Activated naive CD8-positive, alpha-beta T cell treated with anti-CD3 and anti-CD28 coated beads for 36 hours (primary cell): ENCODE results near the gene FAM174B. TPM values are rescaled to one million over a fixed set of nuclear protein-coding genes. Genes with fewer than 3 reads are reported as not detected.

ENCODE experiments used
- DNase-seq: peaks from one replicate; pipeline ENCODE4 v3.0.0; 2021
- H3K27ac Mint-ChIP-seq: one replicate; pipeline ENCODE4 v1.8.0; 2022; ENCODE audit warnings: mild to moderate bottlenecking, moderate library complexity, mixed read lengths
- H3K27me3 Mint-ChIP-seq: one replicate; pipeline ENCODE4 v1.8.0; 2022; ENCODE audit warnings: mild to moderate bottlenecking, mixed read lengths
- H3K36me3 Mint-ChIP-seq: one replicate; pipeline ENCODE4 v1.8.0; 2021; ENCODE audit warnings: mild to moderate bottlenecking, mixed read lengths
- H3K4me1 Mint-ChIP-seq: one replicate; pipeline ENCODE4 v1.8.0; 2021; ENCODE audit warnings: mixed read lengths
- H3K4me3 Mint-ChIP-seq: one replicate; pipeline ENCODE4 v1.8.0; 2022; ENCODE audit warnings: mild to moderate bottlenecking, moderate library complexity, mixed read lengths
- H3K9me3 Mint-ChIP-seq: one replicate; pipeline ENCODE4 v1.8.0; 2022; ENCODE audit warnings: mixed read lengths
- total RNA-seq, 2 experiments: library from RNA; stranded (reverse); gene quantifications; one replicate each; pipeline ENCODE4 v1.2.3, GENCODE V29; 2021

Gene FAM174B
- 1 to 10 TPM; 5.7 to 6.4 TPM for total RNA-seq

DNA sequence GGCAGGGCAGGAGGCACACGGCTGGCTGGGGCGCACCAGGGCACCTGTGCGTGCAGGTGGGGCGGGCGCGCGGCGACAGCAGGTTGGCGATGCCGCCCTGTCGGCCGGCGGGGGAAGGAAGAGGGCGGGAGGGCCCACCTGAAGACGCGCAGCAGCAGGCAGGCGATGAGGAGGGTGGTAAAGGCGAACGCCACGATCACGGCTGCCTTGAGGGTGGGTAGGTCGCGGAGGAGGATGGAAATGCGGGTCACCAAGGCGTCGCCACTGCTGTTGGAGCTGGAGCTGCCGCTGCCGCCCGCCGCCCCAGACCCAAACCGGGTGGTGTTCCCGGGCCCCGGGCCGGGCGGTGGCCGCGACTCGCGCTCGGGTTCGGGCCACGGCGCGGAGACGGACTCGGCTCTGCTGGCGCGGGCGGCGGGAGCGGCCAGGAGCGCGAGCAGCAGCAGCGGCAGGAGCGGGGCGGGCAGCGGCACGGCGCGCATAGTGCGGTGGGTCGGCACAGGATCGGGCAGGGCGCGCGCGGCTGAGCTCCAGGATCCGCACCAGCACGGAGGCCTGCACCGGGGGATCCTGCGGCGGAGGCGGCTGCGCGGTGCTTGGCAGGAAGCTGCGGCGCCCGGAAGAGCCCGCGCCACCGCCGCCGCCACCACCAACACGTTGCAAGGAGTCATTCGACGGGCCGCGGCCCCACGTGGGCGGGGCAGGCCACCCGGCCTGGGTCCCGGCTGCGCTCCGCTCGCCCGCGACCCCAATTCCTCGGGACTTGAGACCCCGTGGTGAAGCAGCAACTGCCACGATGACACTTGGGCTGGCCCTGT, at the start of gene FAM174B:
Gene FAM174B, minus strand, starts transcription at position 598 of the 818 bp plus-strand sequence.
- H3K27ac Mint-ChIP-seq: no peak within 1 kb of the TSS
- DNase-seq: peak; percentile 55

DNA sequence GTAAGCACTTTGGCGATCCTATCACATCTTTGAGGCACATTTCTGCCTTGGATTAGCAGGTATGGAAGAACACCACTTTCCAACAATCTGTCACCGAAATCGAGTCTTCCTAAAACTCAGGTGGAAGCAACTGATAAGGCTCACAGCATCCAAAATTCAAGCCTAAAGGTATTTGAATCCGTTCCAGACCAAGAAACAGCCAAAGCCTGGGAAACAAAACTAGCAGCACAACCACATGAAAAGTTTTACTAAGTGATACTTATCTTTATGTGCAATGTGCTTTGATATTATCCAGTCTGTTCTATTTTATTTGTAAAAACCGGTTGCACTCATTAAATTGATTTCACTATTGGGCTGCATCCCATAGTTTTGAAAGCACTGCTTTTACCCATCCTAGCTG, 40.5 kb upstream of the FAM174B start:
- Mint-ChIP-seq H3K36me3 (no peaks in the 10 kb centered on the region), H3K4me1 (peaks cover 3% of the 10 kb centered on the region), H3K4me3 (no peak overlapping the region), H3K9me3 (peaks cover 5% of the 10 kb centered on the region), H3K27ac (no peak overlapping the region), H3K27me3 (no peaks in the 10 kb centered on the region)
- DNase-seq: no peak

More for the DNA sequence above, at the start of gene FAM174B:
- Mint-ChIP-seq H3K9me3 (peaks cover 2% of the 10 kb centered on the region), H3K27me3 (peaks cover 20% of the 10 kb centered on the region), H3K36me3 (peaks cover 5% of the 10 kb centered on the region), H3K4me3 (peak within 1 kb of the TSS; percentile 81), H3K4me1 (peaks cover 6% of the 10 kb centered on the region)

DNA sequence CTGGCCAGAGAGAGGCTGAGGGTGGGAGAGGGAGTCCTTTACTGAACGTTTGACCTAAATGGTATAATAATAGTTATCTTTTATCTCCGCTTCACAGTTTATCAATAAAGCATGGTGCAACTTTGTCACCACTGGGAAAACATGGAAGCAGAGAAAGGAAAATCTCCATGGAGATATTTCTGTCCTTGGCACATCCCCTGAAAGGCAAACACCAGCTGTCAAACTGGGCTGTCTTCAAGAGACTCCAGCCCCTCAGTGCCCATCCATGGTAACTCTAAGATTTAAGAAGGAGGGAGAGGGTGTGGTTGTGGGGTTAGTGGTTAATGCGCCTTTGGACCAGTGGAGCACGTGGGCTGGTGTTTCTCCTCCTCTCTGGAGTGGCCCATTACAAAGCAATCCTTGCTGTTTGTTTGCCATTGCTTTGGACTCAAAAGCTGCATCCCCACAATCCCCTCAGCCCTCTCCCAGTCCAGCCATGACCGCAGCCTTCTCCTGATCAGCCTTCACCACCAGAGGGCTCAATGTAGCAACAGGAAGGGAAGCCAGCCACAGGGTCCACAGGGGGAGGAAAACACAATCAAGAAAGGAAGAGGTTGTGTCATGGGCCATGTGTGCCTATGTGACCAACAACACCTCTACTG, 38.2 kb upstream of the FAM174B start:
- Mint-ChIP-seq H3K4me1 (peaks cover 3% of the 10 kb centered on the region), H3K36me3 (peaks cover 4% of the 10 kb centered on the region), H3K27ac (no peak overlapping the region), H3K9me3 (peaks cover 9% of the 10 kb centered on the region), H3K4me3 (no peak overlapping the region), H3K27me3 (no peaks in the 10 kb centered on the region)
- DNase-seq: no peak

DNA sequence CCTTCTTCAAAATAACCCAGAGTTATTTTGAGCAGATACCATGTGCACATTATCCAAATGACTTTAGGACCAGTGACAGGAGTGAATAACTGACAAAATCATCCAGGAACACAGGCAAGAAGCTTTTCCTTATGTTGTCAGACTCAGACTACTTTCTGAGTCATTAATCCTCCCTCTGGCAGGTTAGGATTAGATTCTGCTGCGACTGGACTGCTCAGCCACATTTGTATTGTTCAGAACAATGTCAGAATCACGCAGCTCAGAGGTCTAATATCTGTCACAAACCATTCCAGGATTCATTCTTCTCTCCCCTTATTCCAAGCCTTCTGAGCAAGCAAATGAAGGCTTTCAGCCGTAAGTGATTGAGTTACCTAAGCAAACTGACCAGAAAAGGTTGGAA, 34.8 kb upstream of the FAM174B start:
- Mint-ChIP-seq H3K36me3 (peaks cover 6% of the 10 kb centered on the region), H3K9me3 (peaks cover 13% of the 10 kb centered on the region), H3K4me1 (peaks cover 3% of the 10 kb centered on the region), H3K27me3 (no peaks in the 10 kb centered on the region), H3K27ac (no peak overlapping the region), H3K4me3 (no peak overlapping the region)
- DNase-seq: no peak

DNA sequence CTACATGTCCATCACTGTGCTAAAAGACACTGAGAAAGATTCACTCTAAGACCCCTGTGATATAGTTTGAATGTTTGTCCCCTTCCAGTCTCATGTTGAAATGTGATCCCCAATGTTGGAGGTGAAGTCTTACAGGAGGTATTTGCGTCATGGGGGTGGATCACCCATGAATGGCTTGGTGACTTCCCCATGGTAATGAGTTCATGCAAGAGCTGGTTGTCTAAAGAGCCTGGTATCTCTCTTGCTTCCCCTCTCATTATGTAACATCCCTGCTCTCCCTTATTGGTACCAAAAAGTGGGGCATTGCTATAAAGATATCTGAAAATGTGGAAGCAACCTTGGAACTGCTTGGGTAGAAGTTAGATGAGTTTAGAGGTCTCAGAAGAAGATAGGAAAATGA, 32.2 kb upstream of the FAM174B start:
- peaks cover 13% of the 10 kb centered on the region for H3K9me3 Mint-ChIP-seq
- H3K27me3 Mint-ChIP-seq: no peaks in the 10 kb centered on the region
- DNase-seq: no peak
- H3K36me3 Mint-ChIP-seq: peaks cover 6% of the 10 kb centered on the region
- H3K4me1 Mint-ChIP-seq: no peaks in the 10 kb centered on the region
- H3K27ac Mint-ChIP-seq: no peak overlapping the region
- H3K4me3 Mint-ChIP-seq: no peak overlapping the region

DNA sequence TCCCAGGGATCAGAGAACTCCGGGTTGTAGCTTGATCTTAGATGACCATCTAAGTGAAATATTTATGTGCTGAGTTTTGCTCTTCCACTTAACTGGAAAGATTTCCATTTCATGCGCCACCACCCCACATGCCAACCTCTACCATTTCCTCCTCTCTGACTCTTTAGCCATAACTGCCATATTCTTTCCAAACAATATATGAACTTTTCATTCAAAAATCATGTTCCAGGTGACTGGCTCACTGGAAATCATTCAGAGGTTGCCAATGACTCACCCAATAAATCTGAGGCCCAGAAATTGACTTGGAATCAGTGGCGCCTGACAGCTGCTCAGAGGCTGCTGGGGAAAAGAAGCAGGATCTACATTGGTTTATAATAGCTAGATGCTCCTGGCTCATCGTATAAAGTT, 31.6 kb upstream of the FAM174B start:
- no peaks in the 10 kb centered on the region for H3K27me3 Mint-ChIP-seq
- peaks cover 6% of the 10 kb centered on the region for H3K36me3 Mint-ChIP-seq
- no peak for DNase-seq
- no peak overlapping the region for H3K4me3 Mint-ChIP-seq
- H3K9me3 Mint-ChIP-seq: peaks cover 13% of the 10 kb centered on the region
- H3K4me1 Mint-ChIP-seq: no peaks in the 10 kb centered on the region
- no peak overlapping the region for H3K27ac Mint-ChIP-seq

DNA sequence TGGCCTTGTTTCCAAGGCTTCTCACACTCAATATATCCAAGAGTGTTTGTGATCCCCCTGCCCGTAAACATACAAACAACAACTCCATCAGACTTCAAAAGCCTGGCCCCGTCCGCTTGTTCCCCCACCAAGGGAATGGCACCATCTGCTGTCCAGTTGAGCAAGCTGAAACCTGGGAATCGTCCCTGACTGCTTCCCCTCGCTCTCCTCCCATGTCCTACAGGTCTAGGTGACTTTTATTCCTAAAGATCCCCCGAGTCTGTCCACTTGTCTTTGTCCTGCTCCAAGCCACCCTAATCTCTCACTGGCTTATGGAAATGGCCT, 27.9 kb upstream of the FAM174B start:
- peaks cover 5% of the 10 kb centered on the region for H3K9me3 Mint-ChIP-seq
- H3K4me1 Mint-ChIP-seq: no peaks in the 10 kb centered on the region
- H3K36me3 Mint-ChIP-seq: peaks cover 2% of the 10 kb centered on the region
- no peak for DNase-seq
- H3K27ac Mint-ChIP-seq: no peak overlapping the region
- no peak overlapping the region for H3K4me3 Mint-ChIP-seq
- H3K27me3 Mint-ChIP-seq: no peaks in the 10 kb centered on the region

DNA sequence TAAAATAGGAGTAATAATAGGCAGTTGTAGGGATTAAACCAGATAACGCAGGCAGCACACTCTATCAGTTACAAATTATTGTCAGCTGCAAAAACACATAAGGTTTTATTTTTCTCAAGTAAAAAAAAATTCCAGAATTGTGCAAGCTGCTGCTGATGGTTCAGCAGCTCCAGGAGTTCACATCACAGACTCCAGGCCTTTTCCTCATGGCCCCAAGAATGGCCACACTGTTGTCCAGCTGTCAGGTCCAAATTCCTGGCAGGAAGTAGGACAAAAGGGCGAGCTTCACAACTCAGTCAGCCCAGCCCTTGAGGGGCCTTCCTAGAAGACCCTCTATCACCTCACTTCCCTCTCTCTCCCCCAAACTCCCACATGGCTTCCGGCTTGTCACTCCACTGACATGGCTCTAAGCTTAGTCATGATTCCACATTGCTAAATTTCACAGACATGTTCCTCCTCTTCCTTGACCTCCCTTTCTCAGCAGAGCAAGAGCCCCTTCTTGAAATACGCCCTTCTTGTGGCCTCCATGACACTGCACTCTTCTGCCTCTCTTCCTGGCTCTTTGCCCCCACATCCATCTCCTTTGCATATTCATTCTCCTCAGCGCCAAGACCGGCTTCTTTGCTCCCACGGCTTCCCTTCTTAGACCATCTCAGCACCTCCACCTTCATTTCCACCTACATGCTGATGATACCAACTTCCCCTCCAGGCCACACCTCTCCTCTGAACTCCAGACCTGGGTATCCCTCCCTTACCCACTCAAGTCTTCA, 27.4 kb upstream of the FAM174B start:
- DNase-seq: no peak
- Mint-ChIP-seq H3K36me3 (no peaks in the 10 kb centered on the region), H3K4me3 (no peak overlapping the region), H3K27ac (no peak overlapping the region), H3K27me3 (peaks cover 5% of the 10 kb centered on the region), H3K9me3 (peaks cover 1% of the 10 kb centered on the region), H3K4me1 (no peaks in the 10 kb centered on the region)

DNA sequence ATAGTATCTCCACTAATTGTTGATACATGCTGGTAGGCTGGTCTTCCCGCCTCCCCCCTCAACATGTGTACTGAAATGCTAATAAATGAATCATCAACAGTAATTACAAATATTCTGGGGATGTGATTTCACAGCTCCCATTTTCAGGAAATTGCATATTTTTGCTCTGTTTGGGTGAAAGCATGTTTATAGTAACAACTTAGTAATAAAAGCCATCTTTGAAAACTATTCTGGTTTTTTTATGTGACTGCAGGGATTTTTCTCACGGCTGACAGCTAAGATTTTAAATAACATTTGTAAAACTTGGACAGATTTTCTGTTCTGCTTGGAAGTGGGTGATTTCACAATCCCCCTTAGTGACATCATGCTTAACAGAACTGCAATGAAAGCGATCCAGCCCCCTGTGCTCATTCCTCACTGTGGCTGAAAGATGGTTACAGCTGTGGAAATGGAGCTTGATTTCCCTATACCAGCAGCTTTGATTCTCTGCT, 25.6 kb upstream of the FAM174B start:
- Mint-ChIP-seq H3K4me1 (no peaks in the 10 kb centered on the region), H3K4me3 (no peak overlapping the region), H3K9me3 (no peaks in the 10 kb centered on the region), H3K27me3 (peaks cover 6% of the 10 kb centered on the region), H3K27ac (no peak overlapping the region), H3K36me3 (no peaks in the 10 kb centered on the region)
- no peak for DNase-seq

DNA sequence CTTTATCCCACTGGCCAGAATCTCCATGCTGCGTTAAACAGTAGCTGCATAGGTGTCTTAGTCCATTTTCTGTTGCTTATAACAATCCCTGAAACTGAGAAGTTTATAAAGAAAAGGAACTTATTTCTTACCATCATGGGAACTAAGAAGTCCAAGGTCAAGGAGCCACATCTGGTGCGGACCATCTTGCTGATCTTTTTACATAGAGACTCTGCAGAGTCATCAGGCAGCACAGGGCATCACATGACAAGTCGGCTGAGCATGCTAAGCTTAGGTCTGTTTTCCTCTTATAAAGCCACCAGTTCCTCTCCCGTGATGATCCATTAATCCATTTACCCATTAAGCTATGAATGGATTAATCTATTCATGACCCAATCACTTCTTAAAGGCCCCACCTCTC, 22.4 kb upstream of the FAM174B start:
- no peak for DNase-seq
- no peaks in the 10 kb centered on the region for H3K36me3 Mint-ChIP-seq
- no peak overlapping the region for H3K4me3 Mint-ChIP-seq
- no peaks in the 10 kb centered on the region for H3K4me1 Mint-ChIP-seq
- H3K27me3 Mint-ChIP-seq: peaks cover 6% of the 10 kb centered on the region
- no peak overlapping the region for H3K27ac Mint-ChIP-seq
- no peaks in the 10 kb centered on the region for H3K9me3 Mint-ChIP-seq

DNA sequence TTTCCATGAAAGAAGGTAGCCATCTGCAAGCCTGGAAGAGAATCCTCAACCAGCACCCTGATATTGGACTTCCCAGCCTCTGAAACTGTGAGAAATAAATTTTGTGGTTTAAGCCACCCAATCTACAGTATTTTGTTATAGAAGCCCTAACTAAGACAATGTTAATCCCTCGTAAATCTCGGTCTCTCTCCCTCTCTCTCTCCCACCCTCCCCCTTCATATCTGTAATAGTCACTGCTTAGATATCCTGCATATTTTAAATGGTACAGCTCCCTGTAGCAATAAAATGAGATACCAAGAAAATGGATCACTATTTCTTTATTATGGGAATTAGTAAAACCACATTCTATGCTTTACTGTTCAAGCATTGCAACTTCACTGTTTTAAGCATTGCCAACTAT, 21.0 kb upstream of the FAM174B start:
- Mint-ChIP-seq H3K4me3 (no peak overlapping the region), H3K36me3 (no peaks in the 10 kb centered on the region), H3K27me3 (peaks cover 6% of the 10 kb centered on the region), H3K4me1 (no peaks in the 10 kb centered on the region), H3K27ac (no peak overlapping the region), H3K9me3 (no peaks in the 10 kb centered on the region)
- DNase-seq: no peak

DNA sequence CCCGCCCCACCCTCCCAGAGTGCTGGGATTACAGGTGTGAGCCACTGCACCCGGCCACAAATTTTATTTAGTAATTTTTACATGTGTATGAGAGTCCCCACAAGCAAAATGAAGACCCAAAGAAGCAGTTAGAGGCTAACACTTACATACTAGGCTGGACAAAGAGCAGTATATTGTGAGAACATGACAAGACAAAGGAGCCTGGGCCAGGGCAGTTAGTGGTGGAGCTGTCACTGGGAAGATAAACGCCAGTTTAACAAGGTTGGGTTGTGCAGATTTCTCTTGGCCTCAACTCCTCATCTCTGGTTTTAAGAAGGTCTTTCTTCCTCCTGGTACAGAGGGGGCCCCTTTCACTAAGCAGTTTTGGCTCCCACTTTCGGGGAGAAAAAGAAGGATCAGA, 19.9 kb upstream of the FAM174B start:
- Mint-ChIP-seq H3K4me1 (no peaks in the 10 kb centered on the region), H3K36me3 (no peaks in the 10 kb centered on the region), H3K4me3 (no peak overlapping the region), H3K27me3 (peaks cover 6% of the 10 kb centered on the region), H3K27ac (no peak overlapping the region), H3K9me3 (no peaks in the 10 kb centered on the region)
- DNase-seq: no peak

DNA sequence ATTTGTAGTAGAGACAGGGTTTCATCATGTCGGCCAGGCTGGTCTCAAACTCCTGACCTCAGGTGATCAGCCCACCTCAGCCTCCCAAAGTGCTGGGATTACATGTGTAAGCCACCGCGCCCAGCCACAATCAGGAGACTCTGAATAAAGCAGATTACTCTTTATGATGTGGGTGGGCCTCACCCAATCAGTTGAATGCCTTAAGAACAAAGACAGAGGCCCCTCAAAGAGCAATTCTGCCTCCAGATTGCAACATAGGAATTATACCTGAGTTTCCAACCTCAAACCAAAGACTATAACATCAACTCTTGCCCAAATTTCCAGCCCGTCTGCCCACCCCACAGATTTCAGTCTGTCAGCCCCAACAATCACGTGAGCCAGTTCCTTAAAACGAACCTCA, 18.8 kb upstream of the FAM174B start:
- H3K36me3 Mint-ChIP-seq: no peaks in the 10 kb centered on the region
- H3K4me3 Mint-ChIP-seq: no peak overlapping the region
- no peak overlapping the region for H3K27ac Mint-ChIP-seq
- H3K4me1 Mint-ChIP-seq: no peaks in the 10 kb centered on the region
- H3K9me3 Mint-ChIP-seq: no peaks in the 10 kb centered on the region
- peaks cover 6% of the 10 kb centered on the region for H3K27me3 Mint-ChIP-seq
- DNase-seq: no peak

DNA sequence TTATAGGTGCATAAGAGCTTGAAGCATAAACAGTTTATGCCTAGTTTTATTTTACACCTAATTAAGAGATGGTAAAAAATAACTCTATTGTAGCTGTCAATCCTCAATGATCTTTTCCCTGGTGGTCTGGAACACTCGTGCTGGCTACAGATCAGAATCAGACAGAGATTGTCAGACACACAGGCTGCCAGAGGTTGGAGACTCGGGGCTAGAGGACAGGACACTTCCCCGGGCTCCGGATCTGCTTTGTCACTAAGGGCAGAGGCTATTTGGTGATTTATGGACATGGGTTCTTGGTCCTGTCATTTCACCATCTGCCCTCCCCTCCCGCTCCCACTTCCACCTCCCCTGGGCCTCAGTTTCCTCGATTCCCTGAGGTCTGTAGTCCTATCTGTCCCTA, 16.5 kb upstream of the FAM174B start:
- no peak overlapping the region for H3K4me3 Mint-ChIP-seq
- no peaks in the 10 kb centered on the region for H3K36me3 Mint-ChIP-seq
- H3K9me3 Mint-ChIP-seq: no peaks in the 10 kb centered on the region
- no peak for DNase-seq
- no peak overlapping the region for H3K27ac Mint-ChIP-seq
- no peaks in the 10 kb centered on the region for H3K4me1 Mint-ChIP-seq
- no peaks in the 10 kb centered on the region for H3K27me3 Mint-ChIP-seq

DNA sequence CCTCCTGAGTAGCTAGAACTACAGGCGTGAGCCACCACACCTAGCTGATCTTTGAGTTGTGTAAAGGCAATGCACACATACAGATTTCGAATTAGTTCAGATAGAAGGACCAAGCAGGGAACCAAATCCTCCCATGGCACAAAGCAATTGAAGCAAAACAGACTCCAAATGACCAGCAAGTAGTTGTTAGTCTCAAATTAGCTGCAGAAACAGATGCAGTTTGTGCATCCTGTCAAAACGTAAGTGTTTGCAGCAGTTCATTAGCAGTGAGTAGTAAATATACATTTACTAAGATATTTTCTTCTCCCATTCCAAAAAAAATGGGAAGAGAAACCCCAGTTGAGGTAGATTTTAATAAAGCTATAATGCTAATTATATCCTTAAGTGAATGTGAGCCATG, 15.8 kb upstream of the FAM174B start:
- no peak overlapping the region for H3K27ac Mint-ChIP-seq

More for the DNA sequence above, 15.8 kb upstream of the FAM174B start:
- DNase-seq: no peak
- Mint-ChIP-seq H3K27me3 (no peaks in the 10 kb centered on the region), H3K36me3 (no peaks in the 10 kb centered on the region), H3K4me3 (no peak overlapping the region), H3K9me3 (no peaks in the 10 kb centered on the region), H3K4me1 (peaks cover 2% of the 10 kb centered on the region)
